Stimulated activated CD8-positive, alpha-beta memory T cell treated with anti-CD3 and anti-CD28 coated beads, Interleukin-7, amount 100 ng/mL, for 4 hours (primary cell): ENCODE measurements around the gene GNB1L.

Experiments used
- DNase-seq, 2 donors: peaks; one replicate each; pipeline ENCODE4 v3.0.0-alpha.2; 2020; ENCODE audit warnings: low read depth in 2 of 2

The GNB1L gene

DNA sequence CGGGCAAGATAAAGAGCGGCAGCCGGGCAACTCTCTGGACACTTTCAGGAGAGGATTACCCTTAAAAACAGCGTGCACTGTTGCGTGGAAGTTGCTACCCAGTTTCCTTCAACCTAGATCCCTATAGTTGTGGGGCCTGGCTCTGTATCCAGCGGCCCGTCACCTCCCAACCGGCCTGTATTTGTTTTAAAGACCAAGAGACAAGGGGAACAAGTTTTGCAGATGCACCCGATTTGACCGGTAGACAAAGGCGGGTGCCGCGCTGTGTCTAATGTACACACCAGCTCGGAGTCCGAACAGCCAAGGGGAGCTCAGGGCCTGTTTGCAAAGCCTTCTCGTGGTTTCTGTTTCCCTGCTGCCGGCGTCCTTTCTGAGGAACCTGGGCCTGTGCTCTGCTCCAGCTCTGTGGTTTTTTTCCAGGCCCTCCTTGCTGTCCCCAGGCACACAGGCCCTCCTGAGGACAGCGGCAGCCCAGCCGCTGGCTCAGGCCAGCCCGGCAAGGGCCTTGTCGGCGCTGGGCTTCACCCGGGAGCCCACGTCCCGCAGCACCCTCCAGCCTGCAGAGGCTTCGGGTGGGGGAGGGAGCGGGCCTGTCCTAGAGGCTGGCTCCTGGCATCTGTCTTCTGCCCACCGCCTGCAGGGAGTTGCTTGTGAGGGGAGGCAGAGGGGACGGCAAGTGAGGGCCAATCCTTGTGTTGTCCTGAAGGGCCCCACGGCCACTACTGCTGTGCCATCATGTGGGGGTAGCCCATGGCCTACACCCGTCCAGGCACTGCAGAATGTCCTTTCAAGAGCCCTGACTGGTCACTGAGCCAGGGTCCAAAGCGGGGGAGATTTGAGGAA is 92.7 kb downstream of the GNB1L start:
- DNase-seq = no peak

DNA sequence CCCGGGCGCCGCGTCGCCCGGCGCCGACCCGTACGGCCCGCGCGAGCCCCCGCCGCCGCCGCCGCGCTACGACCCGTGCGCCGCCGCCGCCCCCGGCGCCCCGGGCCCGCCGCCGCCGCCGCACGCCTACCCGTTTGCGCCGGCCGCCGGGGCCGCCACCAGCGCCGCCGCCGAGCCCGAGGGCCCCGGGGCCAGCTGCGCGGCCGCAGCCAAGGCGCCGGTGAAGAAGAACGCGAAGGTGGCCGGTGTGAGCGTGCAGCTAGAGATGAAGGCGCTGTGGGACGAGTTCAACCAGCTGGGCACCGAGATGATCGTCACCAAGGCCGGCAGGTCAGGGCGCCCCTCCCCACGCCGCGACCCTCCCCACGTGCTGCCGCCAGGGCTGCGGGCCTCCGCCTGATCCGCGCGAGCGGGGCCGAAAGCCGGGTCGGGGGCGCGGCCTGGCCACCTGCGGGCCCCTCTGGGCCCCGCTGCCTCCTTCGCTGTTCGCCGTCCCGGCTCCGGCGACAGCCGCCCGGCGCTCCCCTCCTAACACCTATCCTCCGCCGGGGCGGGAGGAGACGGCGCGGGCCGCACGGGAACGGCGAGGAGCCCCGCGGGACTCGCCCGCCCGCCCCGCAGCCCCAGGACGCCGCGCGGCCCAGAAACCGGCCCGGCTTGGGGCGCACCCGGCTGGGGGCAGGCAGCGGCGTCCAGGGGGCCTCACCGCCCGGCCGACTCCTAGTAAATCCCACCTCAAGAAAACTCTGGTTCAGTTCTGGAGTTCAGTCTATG is 93.5 kb downstream of the GNB1L start:
- no peak for DNase-seq

DNA sequence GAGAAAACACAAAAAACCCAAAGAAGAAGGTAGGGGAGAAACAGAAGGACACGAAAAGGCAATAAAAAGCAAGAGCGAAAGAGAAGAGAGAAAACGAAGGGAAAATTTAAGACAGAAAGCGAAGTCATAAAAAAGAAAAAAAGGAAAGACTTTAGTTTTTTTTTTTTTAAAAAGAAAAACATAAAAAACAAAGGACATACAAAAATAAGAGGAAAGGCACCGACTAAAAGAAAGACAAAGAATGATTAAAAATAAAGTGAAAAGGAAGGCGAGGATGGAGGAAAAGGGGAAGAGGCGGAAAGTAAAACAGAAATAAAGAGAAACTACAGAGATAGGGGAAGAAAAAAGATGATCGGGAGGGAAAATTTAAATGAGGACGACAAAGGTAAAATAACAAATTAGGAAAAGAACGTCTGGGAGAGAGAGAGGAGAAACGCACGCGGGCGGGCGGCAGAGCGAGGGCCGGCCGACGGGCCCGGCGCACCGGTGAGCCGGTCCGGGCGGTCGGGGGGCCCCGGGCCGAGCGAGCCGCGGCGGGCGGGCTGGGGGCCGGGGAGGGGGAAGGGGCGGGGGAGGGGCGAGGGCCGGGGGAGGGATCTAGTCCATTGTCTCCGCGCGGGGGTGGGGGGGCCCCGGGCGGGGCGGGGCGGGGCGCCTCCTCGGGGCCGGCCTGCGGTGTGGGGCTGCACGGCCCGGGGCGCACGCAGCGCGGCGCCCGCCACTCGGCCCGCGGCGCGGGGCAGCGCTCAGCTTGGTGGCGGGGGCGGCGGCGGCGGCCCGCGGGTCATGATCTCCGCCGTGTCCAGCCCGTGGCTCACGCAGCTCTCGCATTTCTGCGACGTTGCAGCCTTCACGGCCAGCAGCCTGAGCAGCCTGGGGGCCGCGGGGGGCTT is 94.4 kb downstream of the GNB1L start, which contains the start of gene TBX1:
Gene TBX1, plus strand, starts transcription at position 721 of the 893 bp plus-strand sequence. Its CDS starts 66 bp downstream, at position 787.
- no peak for DNase-seq

DNA sequence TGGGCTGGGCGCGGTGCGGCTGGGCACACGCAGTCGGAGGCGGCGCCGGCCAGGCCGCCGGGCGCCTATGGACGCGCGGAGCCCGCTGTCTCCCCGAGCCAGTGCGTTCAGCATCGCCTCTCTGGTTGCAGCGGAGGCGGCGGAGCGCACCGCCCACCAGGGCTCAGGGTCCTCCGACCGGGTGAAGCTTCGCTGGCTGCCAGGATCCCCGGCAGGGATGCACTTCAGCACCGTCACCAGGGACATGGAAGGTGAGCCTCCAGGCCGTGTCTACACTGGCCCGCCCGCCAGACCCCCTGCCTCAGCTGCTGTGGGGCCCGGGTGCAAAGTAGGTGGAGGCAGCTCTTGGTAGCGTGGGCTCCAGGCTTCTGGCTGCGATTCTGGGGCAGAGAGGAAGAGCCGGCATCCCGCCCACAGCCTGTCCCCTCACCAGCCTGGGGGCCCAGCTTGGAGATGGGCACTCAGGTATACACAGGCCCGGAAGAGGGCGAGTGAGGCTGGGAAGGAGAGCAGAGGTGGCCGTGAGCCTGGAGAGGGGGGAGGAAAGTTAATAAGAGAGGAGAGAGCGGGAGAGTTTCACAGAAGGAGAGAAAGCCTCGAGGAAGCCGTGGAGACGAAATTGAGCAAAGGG is 95.1 kb downstream of the GNB1L start:
- no peak for DNase-seq

DNA sequence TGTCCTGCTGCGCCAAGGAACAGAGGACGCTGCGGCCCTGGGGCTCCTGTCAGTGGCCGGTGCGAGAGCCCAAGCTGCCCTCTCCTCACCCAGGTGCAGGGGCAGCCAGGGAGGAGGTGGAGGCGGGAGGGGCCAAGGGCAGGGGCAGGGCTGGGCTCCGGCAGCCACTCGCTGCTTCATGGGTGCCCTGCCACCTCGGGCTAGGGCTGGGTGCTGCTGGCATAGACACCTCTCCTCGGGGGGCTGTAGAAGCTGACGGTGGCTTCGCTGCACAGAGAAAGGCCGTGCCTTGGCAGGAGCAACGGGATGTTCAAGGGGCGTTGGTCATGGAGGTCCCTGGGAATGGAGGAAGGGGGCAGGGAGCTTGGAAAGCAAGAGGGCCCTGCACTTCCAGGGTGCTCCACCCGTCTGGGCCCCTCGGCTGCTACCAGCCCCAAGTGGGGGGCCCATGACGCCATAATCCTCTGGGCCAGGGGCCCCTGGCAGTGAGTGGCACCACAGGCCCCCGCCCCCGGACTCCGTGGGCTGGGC is 95.7 kb downstream of the GNB1L start:
- no peak for DNase-seq

DNA sequence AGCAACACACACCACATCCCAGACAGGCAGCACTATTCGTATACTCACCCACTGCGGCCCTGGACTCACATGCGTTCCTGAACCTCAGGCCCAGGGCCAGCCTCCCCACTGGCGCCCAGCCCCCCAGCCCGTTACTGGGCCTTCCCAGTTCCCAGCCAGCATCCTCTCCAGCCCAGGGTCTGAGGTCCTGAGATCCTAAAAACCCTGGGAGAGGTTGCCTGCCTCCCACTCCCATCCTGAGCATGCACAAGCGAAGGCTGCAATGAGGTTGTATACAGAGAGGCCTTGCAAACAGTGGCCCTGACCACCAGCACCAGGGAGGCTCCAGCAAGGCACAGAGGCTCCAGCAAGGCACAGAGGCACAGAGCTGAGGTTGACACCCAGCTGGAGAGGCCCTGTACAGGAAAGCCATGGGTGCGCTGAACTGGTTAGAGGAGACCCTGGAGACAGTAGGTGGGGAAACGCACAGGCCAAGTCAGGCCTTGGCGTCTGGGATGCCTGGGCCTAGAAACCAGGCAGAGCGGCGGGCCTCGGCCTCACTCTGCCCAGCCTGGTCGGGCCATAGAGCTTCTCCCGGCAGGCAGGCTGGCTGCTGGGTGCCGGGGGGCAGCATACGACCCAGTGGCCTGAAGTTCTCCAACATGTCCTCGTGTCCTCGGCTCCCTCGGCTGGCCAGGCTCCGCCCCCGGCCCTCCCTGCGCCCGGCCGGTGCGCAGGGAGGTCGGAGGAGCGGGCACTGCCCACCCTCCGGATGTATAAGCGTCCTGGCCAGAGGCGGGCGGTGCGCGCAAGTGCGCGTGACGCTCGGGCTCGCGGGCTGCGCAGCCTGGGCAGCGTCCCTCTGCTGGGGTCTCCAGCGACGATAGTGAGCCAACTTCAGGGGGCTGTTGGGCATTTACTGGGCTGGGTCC is 96.4 kb downstream of the GNB1L start:
- no peak for DNase-seq

DNA sequence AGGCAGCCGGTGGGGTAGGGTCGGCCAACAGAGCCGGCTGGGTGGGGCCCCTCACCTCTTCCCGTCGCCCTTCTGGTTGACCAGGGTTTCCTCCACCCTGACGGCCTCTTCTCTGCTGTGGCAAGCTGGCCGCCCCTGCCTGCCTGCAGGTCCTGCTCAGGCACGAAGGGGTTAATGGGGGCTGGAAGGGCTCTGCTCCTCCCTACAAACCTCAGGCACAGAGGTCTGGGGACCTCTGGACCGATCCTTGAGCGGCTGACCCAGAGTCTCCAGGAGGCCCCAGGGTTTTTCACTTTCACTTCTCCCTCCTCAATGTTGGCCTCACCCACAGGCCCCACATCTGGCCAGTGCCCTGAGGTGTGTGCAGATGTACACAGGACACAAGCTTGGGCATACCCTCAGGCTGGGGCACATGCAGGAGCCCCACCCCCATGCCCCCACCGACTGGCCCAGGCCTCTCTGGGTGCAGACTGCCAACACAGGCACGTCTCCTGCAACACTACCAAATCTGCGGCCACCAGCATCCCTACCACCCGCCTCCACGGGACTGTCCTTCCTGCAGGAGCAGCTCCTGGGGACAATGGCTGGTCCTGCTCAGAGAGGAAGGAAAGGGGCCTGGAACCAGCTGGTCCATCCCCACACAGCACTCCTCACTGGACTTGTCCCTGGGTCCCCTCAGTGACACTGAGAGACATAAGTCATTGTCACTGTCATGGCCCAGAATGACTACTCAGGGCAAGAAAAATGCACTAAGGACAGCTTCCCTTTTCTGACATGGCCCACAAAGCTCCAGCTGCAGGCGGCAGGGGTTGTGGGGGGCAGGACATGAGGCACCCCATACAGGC is 97.3 kb downstream of the GNB1L start:
- DNase-seq = no peak

DNA sequence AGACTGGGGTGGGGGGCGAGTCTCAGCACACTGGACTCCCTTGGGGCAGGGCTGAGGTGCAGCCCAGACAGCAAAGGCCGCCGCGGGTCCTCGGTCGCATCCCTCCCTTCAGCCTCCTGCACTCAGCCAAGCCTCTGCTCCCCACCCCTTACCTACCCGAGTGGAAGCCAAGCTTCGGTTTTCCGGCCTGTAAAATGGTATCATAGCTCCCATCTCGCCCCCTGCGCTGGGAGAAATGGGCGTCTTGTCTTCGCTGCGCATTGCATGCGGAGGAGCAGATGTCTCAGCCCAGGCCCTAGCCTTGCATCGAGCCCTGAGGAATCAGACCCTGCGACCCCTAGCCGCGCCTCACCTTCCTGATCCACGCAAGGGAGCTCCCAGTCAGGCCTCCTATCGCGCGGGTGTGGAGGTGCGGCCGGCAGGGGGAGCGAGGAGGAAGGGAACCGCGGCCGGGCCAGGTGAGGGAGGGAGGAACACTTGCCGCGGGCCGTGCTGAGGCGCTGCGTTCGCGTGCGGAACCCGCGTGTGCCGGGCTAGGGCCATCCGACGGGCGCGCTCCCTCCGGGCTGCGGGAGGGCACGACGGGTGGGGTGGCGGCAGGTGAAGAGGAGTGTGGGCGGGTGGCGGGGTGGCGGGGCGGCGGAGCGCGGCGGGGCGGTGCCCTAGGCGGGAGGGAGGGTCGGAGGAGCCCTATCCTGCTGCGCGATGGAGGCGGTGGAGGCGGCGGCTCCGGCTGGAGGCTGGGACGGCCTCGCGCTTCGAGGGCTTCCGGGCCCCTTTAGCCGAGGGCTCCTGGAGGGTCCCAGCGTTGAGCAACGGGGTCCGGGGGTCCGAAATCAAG is 98.2 kb downstream of the GNB1L start:
- peak; percentile 15 to 43 for DNase-seq

DNA sequence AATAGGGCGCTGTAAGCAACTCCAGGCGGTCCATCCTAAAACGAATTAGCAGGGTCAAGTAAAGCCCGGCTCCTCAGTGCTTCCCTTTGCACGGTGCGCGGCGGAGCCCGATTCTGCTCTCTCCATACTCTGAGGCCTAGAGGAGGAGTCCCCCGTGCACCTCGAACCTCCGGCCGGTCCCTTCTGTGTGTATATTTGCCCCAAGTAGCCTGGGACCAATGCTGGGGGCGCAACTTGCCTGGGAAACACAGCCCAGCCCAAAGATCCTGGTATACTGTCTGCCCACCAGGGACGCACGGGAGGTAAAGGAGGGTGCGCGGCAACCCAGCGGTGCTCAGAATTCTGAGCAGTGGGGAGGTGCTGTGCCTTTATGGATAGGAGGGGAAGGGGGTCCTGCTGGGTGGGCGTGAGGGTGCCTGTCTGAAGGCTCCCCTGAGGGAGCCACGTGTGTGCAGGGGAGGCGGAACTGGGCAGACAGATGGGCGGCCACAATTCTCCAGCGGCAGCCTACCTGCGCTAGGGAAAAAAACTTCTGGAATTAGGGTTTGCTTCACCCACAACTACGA is 98.9 kb downstream of the GNB1L start:
- no peak for DNase-seq

DNA sequence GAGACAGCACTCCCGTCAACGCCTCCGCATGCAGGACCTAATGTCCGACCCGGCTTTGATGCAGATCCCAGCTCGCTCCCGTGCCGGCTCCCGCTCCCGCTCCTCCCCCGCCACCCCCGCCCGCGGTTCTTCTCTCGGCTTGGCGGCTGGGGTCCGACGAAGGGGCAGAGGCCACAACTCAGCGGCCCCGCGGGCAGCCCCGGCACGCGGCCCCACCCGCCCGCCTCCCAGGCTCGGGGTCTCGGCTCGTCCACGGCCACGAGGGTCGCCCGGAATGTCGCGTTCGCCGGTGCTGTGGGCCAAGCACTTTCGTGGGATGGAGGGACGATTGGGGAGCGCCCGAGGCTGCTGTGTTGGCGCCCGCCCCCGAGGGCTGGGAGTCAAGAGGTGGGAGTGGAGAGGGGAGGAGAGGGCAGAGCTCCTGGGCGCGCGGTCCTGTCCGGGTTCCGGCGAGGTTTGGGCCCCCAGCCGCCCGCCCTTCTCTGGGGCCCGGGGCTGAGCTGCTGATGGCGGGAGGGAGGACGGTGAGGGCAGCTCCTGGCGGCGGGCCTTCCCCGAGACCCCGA is 99.4 kb downstream of the GNB1L start:
- no peak for DNase-seq

DNA sequence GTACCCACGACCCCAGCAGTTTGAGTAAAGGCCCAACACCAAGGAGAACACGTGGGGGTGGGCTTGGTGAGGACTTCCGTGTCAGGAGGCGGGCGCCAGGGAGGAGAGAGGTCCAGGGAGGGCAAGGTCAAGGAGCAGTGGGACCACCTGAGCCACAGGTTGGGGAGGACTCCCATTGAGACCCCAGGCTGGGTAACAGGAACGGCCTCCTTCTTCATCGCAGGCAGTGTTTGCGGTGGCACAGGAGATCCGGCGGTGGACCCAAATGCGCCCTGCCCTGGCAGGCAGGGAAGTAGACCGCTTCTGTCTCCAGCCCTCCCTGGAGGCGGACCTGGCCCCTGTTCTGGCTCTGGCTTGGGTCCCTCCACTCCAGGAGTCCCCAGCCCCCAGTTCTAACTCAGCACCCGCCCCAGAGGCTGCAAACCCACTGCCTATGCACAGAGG is 100.0 kb downstream of the GNB1L start:
- no peak for DNase-seq

DNA sequence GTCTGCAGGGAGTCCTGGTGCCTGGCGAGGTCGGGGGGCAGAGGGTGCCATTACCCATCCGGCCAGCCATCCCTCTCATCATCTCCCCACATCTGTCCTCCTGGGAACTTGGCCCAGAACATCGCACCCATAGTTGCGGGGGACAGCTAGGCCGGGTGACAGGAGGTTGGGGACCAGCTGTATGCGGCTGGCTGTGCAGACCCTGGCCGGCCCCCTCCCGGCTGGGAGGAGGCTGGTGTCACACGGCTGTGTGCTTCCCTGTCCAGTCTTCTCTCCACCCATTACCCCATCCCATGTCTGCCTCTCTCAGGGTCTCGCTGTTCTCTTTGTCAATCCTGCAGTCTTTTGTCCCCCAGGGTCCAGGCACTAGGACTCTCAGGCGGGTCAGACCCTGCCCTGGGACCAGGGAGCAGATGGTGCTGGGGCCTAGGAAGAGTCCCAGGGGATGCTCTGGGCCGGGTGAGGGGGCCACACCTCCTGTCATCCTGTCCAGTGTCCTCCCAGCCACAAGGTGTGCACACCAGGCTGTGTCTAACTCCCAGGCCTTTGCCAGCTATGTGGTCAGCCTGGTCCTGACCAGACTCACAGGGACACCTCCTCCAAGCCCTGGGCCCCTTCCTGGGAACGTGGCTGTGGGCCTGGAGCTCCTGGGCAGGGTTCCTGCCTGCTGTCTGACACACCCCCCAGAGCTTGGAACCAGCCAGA is 100.5 kb downstream of the GNB1L start:
- DNase-seq = no peak

DNA sequence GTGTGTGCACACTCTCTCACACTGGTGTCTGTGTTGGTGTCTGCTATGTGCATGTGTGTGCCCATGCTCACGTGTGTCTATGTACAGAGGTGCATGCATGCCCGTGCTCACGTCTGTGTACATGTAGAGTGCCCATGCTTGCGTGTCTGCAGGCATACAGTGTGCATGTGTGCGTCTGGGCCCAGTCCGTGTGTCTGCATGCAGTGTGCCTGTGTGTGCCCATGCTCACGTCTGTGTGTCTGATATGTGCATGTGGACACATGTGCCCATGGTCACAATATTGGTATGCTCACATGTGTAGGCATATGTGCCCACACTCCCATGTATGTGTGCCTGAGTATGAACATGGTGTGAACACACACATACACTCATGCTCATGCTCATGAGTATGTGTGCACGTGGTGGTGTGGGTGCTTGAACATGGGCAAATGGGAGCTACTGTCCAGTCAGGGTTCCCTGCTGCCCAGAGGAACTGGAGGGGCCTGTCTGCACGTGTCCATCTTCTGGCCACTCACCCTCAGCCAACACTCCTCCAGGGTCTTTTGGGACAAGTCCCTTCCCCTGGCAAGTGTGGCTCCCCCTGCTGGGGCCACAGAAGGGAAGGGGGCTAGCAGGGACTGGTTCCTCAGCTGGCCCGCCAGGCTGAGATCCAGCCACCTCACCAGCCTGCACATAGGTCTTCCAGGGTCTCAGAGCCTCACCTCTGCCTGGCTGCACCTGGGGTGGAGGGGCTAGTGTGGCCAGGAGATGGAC is 101.4 kb downstream of the GNB1L start:
- DNase-seq = no peak

DNA sequence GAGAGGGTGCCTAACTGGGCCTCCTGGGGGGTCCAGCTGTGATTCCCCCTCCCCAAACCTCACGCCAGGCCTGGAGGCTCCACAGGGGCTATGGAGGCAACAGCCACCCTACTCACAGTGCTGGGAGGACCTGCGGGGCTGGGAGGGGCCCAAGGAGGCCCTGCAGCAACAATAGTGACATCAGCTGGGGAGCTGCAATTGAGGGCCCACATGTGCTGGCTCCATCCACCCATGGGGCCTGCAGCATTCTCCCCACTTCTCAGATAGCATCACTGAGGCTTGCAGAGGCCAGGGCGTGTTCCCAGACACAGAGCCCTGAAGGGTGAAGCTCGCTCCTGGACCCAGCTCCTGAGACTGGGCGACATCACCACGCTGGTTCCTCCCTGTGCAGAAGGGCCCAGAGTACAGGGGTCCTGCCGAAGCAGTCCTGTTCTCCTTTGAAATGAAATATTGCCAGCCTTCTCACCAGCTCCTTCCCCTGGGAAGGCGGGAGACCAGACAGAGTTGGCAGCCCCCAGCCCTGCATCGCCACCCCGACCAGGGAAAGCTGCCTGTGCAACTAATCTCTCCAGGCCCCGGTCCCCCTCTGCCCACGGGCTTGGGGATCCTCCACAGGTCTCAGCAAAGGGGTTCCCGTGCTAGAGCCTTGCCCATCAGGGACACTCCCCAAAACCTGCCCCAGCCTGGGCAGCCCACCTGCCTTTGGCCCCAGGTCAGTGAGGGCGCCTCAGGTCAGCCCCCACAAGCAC is 103.0 kb downstream of the GNB1L start:
- no peak for DNase-seq
